Psoas muscle (tissue), 8 donors: Measurements from ENCODE around the gene AK9. TPM values are rescaled to one million over a fixed set of nuclear protein-coding genes. Genes with fewer than 3 reads are reported as not detected.

Experiments
- ATAC-seq, 4 donors: fragments of 200-7000 bp; cut with Tn5 transposase; one replicate each; pipeline ENCODE4 v1.9.1; 2020; ENCODE audit warnings: moderate library complexity in 3 of 4, mild to moderate bottlenecking in 2 of 4
- DNase-seq, 2 donors: peaks; one replicate each; pipeline ENCODE4 v3.0.0-alpha.2; 2020
- H3K27ac ChIP-seq: fragments of 200-600 bp; one replicate; pipeline ENCODE4 v1.8.0; 2022
- H3K27me3 ChIP-seq, 3 donors: fragments of 200-600 bp in 1 of 3; one replicate each; pipeline versions ENCODE4 v1.6.1 to v1.8.0; 2013 to 2022; ENCODE audit warnings: low read length in 2 of 3, mild to moderate bottlenecking in 2 of 3, moderate library complexity in 1 of 3; ENCODE audit not compliant: insufficient read depth in 3 of 3
- H3K36me3 ChIP-seq, 2 donors: fragments of 200-600 bp in 1 of 2; one replicate each; pipeline versions ENCODE4 v1.6.1 to v1.8.0; 2013 to 2022; ENCODE audit warnings: low read depth in 1 of 2, mild to moderate bottlenecking in 1 of 2, moderate library complexity in 1 of 2; ENCODE audit not compliant: insufficient read depth in 1 of 2
- H3K4me1 ChIP-seq: fragments of 200-600 bp; one replicate; pipeline ENCODE4 v1.8.0; 2022
- H3K4me3 ChIP-seq: fragments of 200-600 bp; one replicate; pipeline ENCODE4 v1.8.0; 2022; ENCODE audit warnings: mild to moderate bottlenecking
- H3K9me3 ChIP-seq: fragments of 200-600 bp; one replicate; pipeline ENCODE4 v1.8.0; 2022
- WGBS, 3 donors: extraction: QIAGEN DNeasy Blood & Tissue Kit; methylation state at CpG; one replicate each; pipeline versions ENCODE4 v1.1.6 to v1.1.7; 2013; 5-methylcytosine and 5-hydroxymethylcytosine counted together
- intact Hi-C, 2 donors: fragments of 100-400 bp; cut with DNase I; formaldehyde crosslinking; loops; one replicate each; pipeline versions ENCODE4 v1.11.0 to v1.14.2; 2022
- long read RNA-seq, 2 donors: library from polyadenylated mRNA; unstranded; transcript quantifications; one replicate each; pipeline ENCODE4 v2.0.0, GENCODE V29; 2021
- polyA plus RNA-seq, 3 donors: library from polyadenylated mRNA; stranded (reverse); fragments of 200-250 nt; gene quantifications; one replicate each; pipeline ENCODE4 v1.2.3, GENCODE V29; 2013
- total RNA-seq, 4 donors: library from RNA; stranded (reverse); fragmentation: NEBNext Ultra II Directional in 2 of 4; extraction: Animal tissue kit (Norgen Biotek cat#: 25700) in 2 of 4; gene quantifications; one replicate each; pipeline versions ENCODE4 v1.2.1 to v1.2.4, GENCODE V29; 2021 to 2023
- TF ChIP-seq, protein P1 (sequence below): fragments of 200-600 bp; IDR thresholded peaks from one replicate; pipeline ENCODE4 v1.8.0; 2022; ENCODE audit warnings: antibody characterized with exemption
- donor health status: healthy with polysubstance abuse.
- donor health status: DM: no; HTN: no; CAD: no; lungs with moderate emphysema.
- donor health status: Bipolar disorder and iron deficiency.
- donor health status: healthy.
- donor health status: DM: yes; HTN: yes; CAD: no.
- donor health status: DM: no; HTN: no; CAD: no.
- donor health status: DM: no; HTN: no; CAD: no.
- donor health status: DM: yes; HTN: yes; CAD: no.

The AK9 gene
- total RNA-seq (1 to 10 TPM; 3.4 to 6.5 (median 5.4) TPM), polyA plus RNA-seq (1 to 10 TPM; 2.0 to 7.4 (median 3.1) TPM)
- long read RNA-seq, donor 1, partial matches to known transcripts: 0 of 2 reads
- long read RNA-seq, donor 1, other reads (novel, unspliced or antisense): 2 of 2 reads
- long read RNA-seq, donor 2, partial matches to known transcripts: 0 of 4 reads
- long read RNA-seq, donor 2, other reads (novel, unspliced or antisense): 2 of 4 reads

DNA sequence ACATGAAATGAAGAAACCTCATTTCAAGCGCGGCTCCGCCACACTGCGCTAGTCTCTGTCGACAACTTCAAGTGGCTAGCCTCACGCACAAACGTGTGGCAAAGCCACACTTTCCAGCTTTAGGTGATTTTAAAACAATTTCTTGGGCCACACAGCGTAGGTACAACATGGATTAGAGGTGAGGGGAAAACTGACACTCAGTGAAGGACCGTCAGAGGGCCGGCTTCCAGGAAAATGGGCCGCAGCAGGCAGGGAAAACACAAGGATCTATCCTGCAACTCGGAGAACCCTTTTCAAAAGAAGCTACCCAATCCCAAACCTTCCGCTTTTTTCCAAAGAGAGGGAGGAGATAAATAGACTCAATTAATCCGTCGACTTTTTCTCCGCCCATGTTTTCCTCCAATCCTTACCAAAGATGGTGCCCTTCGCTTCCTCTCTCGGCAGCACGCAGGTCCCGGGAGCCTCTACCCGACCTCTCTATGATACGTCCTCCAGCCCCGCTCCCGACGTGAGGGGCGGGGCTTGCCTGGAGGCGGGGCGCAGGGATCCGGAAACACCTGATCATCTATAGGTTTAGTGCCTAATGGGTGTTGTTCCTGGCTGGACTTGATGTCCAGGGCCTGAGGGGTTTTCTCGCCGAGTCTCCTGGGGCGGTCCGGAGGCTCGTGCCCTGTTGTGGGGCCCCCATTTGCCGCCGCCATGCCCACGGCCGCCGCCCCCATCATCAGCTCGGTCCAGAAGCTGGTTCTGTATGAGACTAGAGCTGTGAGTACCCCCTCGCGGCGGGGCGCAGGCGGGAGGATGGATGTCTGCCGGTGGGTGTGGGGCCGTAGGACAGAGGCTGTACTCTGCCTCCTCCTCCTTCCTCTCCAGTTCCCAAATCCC, at the start of gene AK9, which contains the start of gene FIG4:
Gene AK9 (minus strand): TSS at position 466 of the 885 bp plus-strand sequence. CDS start 15,457 bp downstream, outside the sequence.
Gene FIG4 (plus strand): TSS at position 560 of the 885 bp plus-strand sequence. CDS start 140 bp downstream, at position 700.
- intact Hi-C loops: loop anchor here in 1 of 2 donors (5.0 kb wide), 1 partner anchor 491 kb away; the partner anchor contains the start of gene CDC40
- H3K9me3 ChIP-seq: no peaks in the 10 kb centered on the region
- TF ChIP-seq, protein P1, sequence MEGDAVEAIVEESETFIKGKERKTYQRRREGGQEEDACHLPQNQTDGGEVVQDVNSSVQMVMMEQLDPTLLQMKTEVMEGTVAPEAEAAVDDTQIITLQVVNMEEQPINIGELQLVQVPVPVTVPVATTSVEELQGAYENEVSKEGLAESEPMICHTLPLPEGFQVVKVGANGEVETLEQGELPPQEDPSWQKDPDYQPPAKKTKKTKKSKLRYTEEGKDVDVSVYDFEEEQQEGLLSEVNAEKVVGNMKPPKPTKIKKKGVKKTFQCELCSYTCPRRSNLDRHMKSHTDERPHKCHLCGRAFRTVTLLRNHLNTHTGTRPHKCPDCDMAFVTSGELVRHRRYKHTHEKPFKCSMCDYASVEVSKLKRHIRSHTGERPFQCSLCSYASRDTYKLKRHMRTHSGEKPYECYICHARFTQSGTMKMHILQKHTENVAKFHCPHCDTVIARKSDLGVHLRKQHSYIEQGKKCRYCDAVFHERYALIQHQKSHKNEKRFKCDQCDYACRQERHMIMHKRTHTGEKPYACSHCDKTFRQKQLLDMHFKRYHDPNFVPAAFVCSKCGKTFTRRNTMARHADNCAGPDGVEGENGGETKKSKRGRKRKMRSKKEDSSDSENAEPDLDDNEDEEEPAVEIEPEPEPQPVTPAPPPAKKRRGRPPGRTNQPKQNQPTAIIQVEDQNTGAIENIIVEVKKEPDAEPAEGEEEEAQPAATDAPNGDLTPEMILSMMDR: no peak
- no peaks in the 10 kb centered on the region for H3K27me3 ChIP-seq
- ATAC-seq: peak; percentile 98 to 99 (median 99)
- H3K27ac ChIP-seq: peak within 1 kb of the TSS; percentile 92
- WGBS, 3 donors: 0% methylated on average over 39 to 47 of the region's 47 CpGs
- peaks cover 0 to 4% of the 10 kb centered on the region in 2 donors for H3K36me3 ChIP-seq
- H3K4me1 ChIP-seq: peaks cover 26% of the 10 kb centered on the region
- DNase-seq: peak; percentile 93 to 95
- peak within 1 kb of the TSS; percentile 88 for H3K4me3 ChIP-seq

DNA sequence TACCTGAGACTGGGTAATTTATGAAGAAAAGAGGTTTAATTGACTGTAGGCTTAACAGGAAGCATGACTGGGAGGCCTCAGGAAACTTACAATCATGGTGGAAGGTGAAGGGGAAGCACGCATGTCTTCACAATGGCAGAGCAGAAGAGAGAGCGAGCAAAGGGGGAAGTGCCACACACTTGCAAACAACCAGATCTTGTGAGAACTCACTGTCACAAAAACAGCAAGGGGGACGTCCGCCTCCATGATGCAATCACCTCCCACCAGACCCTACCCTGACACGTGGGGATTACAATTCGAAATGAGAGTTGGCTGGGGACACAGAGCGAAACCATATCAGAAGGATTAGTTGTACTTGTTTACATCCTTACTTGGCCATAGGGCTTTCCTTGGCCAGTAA, 49.8 kb upstream of the AK9 start:
- H3K36me3 ChIP-seq: peaks cover 7 to 15% of the 10 kb centered on the region in 2 donors
- intact Hi-C loops: no loop called here
- H3K4me3 ChIP-seq: no peak overlapping the region
- no peak for ATAC-seq
- TF ChIP-seq, protein P1: no peak
- DNase-seq: no peak
- 69 to 78% (median 69%) methylated on average over 7 of the region's 7 CpGs for WGBS, 3 donors
- no peaks in the 10 kb centered on the region for H3K9me3 ChIP-seq
- no peak overlapping the region for H3K27ac ChIP-seq
- peaks cover 3% of the 10 kb centered on the region for H3K4me1 ChIP-seq
- no peaks in the 10 kb centered on the region for H3K27me3 ChIP-seq

DNA sequence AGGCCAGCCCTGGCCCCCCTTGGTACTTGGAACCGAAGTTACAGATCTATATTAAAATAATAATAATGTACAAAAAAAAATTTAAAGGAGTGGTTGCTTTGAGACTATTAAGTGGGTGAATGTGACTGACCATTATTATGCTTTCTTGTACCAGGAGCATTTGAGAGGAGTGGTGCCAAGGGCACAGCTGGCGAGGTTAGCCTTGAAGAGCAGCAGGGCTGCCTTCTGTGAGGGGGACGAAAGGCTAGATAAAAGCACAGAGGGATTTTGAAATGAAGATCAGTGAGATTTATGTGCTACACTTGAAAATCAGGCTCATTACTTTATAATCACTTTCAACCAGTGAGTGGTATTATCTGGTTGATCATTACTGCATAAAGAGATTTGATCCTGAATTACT, 48.7 kb upstream of the AK9 start:
- no peaks in the 10 kb centered on the region for H3K27me3 ChIP-seq
- intact Hi-C loops: no loop called here
- H3K4me3 ChIP-seq: no peak overlapping the region
- 64 to 89% (median 77%) methylated on average over 3 of the region's 3 CpGs for WGBS, 3 donors
- peaks cover 3% of the 10 kb centered on the region for H3K4me1 ChIP-seq
- TF ChIP-seq, protein P1: no peak
- no peak overlapping the region for H3K27ac ChIP-seq
- H3K9me3 ChIP-seq: no peaks in the 10 kb centered on the region
- ATAC-seq (no peak), DNase-seq (no peak)
- H3K36me3 ChIP-seq: peaks cover 7 to 26% of the 10 kb centered on the region in 2 donors

DNA sequence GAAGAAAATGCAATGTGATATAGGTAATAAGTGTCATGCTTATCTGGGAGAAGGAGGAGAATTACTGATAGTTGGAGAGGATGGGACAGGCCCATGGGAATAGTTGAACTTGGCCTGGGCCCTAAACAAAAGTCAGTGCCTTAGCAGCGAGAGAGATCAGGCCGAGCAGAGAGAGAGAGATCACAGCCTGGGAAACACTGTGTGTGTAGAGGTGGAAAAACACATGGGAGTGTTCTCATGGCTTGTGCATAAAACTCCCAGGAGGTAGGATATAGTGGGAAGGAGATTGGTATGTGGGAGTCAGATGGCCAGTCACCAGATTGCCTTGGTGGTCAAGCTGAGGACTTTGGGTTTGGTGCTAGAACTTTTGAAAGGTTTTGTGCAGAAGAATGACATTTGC, 47.7 kb upstream of the AK9 start:
- DNase-seq (no peak), ATAC-seq (no peak)
- no peaks in the 10 kb centered on the region for H3K27me3 ChIP-seq
- H3K36me3 ChIP-seq: peaks cover 6 to 19% of the 10 kb centered on the region in 2 donors
- 65 to 85% (median 65%) methylated on average over 2 of the region's 2 CpGs for WGBS, 3 donors
- H3K27ac ChIP-seq: no peak overlapping the region
- peaks cover 3% of the 10 kb centered on the region for H3K4me1 ChIP-seq
- TF ChIP-seq, protein P1: no peak
- no peaks in the 10 kb centered on the region for H3K9me3 ChIP-seq
- H3K4me3 ChIP-seq: no peak overlapping the region
- intact Hi-C loops: no loop called here
